ENCODE measurements around the gene FOXO1. TPM values are rescaled to one million over a fixed set of nuclear protein-coding genes. Genes with fewer than 3 reads are reported as not detected.

FOXO1 gene
- total RNA-seq, 3 donors from 2014 or later, result 54.1 to 163 (median 67.2) TPM

DNA sequence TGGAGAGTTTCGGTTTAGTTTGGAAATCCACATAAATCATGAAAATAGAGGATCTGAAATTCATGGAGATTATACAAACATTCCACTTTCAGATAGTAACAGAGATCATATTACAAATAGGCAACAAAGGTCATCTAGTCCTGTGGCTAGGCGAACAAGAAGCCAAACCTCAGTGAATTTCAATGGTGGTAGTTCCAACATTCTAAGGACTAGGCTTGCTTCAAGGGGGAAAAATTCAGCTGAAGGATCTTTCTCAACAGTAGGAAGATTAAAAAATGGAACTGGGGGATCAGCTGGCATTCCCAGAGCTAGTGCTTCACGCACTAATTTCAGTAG is 47.0 kb downstream of the FOXO1 start:
- Histone ChIP-seq H3K9me3 (no peaks in the 10 kb centered on the region), H3K4me3 (no peak overlapping the region), H3K27me3 (no peaks in the 10 kb centered on the region), H3K27ac (peak overlapping the region in 1 of 2 donors; percentile 14), H3K4me1 (peaks cover 0 to 5% of the 10 kb centered on the region in 2 donors), H3K36me3 (no peaks in the 10 kb centered on the region)
- intact Hi-C loops (cut with DNase I; ENCODE audit: low total_unique reads), result no loop called here
- no peak for DNase-seq (ENCODE audit: low spot score in 2 of 2)
- TF ChIP-seq POLR2AphosphoS5 (IDR thresholded peaks at IDR 0.05), result no peak
- TF ChIP-seq POLR2A (IDR thresholded peaks at IDR 0.05), result no peak
- TF ChIP-seq, protein P1, sequence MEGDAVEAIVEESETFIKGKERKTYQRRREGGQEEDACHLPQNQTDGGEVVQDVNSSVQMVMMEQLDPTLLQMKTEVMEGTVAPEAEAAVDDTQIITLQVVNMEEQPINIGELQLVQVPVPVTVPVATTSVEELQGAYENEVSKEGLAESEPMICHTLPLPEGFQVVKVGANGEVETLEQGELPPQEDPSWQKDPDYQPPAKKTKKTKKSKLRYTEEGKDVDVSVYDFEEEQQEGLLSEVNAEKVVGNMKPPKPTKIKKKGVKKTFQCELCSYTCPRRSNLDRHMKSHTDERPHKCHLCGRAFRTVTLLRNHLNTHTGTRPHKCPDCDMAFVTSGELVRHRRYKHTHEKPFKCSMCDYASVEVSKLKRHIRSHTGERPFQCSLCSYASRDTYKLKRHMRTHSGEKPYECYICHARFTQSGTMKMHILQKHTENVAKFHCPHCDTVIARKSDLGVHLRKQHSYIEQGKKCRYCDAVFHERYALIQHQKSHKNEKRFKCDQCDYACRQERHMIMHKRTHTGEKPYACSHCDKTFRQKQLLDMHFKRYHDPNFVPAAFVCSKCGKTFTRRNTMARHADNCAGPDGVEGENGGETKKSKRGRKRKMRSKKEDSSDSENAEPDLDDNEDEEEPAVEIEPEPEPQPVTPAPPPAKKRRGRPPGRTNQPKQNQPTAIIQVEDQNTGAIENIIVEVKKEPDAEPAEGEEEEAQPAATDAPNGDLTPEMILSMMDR (IDR thresholded peaks at IDR 0.05), result no peak

DNA sequence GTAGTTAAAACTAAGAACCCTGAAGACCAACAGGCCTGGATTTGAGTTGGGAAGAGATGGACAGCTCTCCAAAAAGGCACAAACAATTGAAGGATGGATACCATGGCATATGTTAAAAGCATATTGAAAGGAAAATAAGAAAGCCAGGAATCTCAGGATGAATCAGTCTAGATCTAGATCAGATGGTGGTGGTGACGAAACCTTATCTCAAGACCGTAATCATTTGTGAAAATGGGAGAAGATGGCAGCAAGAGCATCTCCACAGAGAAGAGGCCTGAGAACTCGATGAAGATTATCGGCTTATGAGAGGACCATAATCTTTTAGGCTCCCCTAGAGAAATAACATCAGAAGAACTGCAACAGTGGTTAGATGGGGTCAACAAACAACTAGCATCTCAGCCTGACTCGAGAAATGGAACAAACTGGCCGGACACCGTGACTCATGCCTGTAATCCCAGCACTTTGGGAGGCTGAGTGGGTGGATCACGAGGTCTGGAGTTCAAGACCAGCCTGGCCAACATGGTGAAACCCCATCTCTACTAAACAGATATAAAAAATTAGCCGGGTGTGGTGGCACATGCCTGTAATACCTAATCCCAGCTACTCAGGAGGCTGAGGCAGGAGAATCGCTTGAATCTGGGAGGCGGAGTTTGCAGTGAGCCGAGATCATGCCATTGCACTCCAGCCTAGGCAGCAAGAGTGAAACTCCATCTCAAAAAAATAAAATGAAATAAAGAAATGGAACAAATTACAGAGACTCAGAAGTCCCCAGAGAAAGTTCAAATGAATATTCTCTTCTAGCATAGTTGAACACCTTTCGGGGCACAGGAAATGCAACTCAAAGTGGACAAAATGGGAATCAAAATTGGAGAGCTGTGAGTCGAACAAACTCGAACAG is 47.6 kb downstream of the FOXO1 start:
- DNase-seq (ENCODE audit: low spot score in 2 of 2), result no peak
- intact Hi-C loops (cut with DNase I; ENCODE audit: low total_unique reads), result no loop called here
- H3K9me3 ChIP-seq, result no peaks in the 10 kb centered on the region
- H3K27me3 ChIP-seq, result no peaks in the 10 kb centered on the region
- peaks cover 0 to 7% of the 10 kb centered on the region in 2 donors for H3K4me1 ChIP-seq
- no peak overlapping the region for H3K4me3 ChIP-seq
- no peaks in the 10 kb centered on the region for H3K36me3 ChIP-seq
- TF ChIP-seq POLR2AphosphoS5 (IDR thresholded peaks at IDR 0.05), result no peak
- TF ChIP-seq, protein P1 (IDR thresholded peaks at IDR 0.05), result no peak
- no peak for TF ChIP-seq POLR2A (IDR thresholded peaks at IDR 0.05)
- H3K27ac ChIP-seq, result no peak overlapping the region

DNA sequence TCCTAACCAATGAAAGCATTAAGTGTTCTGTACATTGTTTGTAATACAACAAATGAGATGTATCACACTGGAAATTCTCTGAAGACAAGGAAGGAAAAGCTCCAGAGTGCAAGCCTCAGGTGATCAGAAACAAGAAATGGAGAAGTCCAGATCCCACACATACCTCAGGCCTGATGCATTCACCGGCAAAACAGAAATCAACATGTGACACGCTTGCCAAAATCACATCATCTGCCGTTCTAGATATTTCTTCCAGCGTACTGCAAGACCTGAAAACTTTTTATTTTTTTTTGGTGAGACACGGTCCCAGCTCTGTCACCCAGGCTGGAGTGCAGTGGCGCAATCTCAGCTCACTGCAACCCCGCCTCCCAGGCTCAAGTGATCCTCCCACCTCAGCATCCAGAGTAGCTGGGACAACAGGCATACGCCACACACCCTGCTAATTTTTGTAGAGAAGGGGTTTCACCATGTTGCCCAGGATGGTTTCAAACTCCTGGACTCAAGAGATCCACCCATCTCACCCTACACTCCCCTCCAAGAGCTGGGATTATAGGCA is 48.6 kb downstream of the FOXO1 start:
- peaks cover 0 to 11% of the 10 kb centered on the region in 2 donors for H3K4me1 ChIP-seq
- TF ChIP-seq POLR2A (IDR thresholded peaks at IDR 0.05) (no peak), POLR2AphosphoS5 (IDR thresholded peaks at IDR 0.05) (no peak)
- TF ChIP-seq, protein P1 (IDR thresholded peaks at IDR 0.05), result no peak
- DNase-seq (ENCODE audit: low spot score in 2 of 2), result no peak

DNA sequence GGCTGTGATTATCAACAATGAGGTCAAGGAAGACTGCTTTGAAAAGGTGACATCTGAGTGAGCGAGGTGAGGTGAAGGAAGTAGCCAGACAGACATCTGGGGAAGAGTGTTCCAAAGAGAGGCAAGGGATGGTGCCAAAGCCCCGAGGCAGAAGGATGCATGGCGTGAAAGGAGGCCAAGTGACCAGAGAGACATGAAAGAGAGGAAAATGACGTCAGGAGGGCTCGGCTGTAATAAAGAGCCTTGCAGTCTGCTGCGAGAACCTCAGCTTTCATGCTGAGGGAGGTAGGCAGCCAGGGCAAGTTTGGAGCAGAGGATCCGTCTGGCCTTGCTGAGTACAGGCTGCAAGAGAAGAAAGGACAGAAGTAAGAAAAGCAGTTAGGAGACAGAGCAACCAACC is 50.8 kb downstream of the FOXO1 start:
- intact Hi-C loops (cut with DNase I; ENCODE audit: low total_unique reads), result no loop called here
- TF ChIP-seq, protein P1 (IDR thresholded peaks at IDR 0.05), result no peak
- TF ChIP-seq POLR2AphosphoS5 (IDR thresholded peaks at IDR 0.05) (no peak), POLR2A (IDR thresholded peaks at IDR 0.05) (no peak)
- Histone ChIP-seq H3K36me3 (no peaks in the 10 kb centered on the region), H3K27me3 (no peaks in the 10 kb centered on the region), H3K27ac (no peak overlapping the region), H3K4me1 (peaks cover 0 to 11% of the 10 kb centered on the region in 2 donors), H3K4me3 (no peak overlapping the region), H3K9me3 (no peaks in the 10 kb centered on the region)
- no peak for DNase-seq (ENCODE audit: low spot score in 2 of 2)

More for the DNA sequence above, 48.6 kb downstream of the FOXO1 start:
- intact Hi-C loops (cut with DNase I; ENCODE audit: low total_unique reads), result no loop called here
- Histone ChIP-seq H3K27me3 (no peaks in the 10 kb centered on the region), H3K4me3 (no peak overlapping the region), H3K36me3 (no peaks in the 10 kb centered on the region), H3K27ac (peak overlapping the region in 1 of 2 donors; percentile 8), H3K9me3 (no peaks in the 10 kb centered on the region)

DNA sequence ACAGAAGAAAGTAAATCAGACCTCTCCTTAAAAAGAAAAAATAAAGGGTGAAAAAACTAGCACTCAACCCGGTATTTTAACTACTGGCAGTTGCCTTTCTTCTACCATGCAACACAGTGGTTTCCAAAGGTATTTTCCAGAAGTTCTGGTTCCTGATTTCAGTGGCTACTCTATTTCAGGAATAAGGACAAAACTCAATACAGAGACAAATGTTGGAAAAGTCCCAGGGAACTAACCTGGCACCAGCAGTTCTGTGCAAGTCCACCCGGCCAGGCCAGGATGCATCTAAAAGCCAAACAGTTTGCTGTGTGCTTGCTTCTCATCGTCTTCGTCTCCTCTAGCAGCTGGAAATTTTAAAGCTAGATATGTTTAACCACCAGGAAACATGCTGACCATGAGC is 52.5 kb downstream of the FOXO1 start:
- Histone ChIP-seq H3K4me3 (no peak overlapping the region), H3K27ac (peak overlapping the region; percentile 13 to 62), H3K36me3 (no peaks in the 10 kb centered on the region), H3K9me3 (no peaks in the 10 kb centered on the region), H3K27me3 (no peaks in the 10 kb centered on the region), H3K4me1 (peaks cover 0 to 17% of the 10 kb centered on the region in 2 donors)
- no peak for DNase-seq (ENCODE audit: low spot score in 2 of 2)
- intact Hi-C loops (cut with DNase I; ENCODE audit: low total_unique reads), result no loop called here
- TF ChIP-seq, protein P1 (IDR thresholded peaks at IDR 0.05), result no peak
- TF ChIP-seq POLR2AphosphoS5 (IDR thresholded peaks at IDR 0.05), result no peak
- no peak for TF ChIP-seq POLR2A (IDR thresholded peaks at IDR 0.05)
